Measurements from ENCODE around the gene FAM50A.

- TF ChIP-seq CTCF (IDR thresholded peaks at IDR 0.05), result no peak
- no peak for TF ChIP-seq POLR2A (IDR thresholded peaks at IDR 0.05)
Observed at GRCh38 chrX:154469880-154470279, 25.9 kb downstream of the FAM50A start.
